ENCODE measurements around the gene TMTC1.

GRCh38 chr12:29510591-29511185, 273.1 kb downstream of the TMTC1 start:
- TF ChIP-seq CTCF (IDR thresholded peaks at IDR 0.05) = no peak
- TF ChIP-seq POLR2A (IDR thresholded peaks at IDR 0.05) = no peak

Measured in heart left ventricle (tissue), 13 donors.